ENCODE measurements around the gene NTRK2. TPM values are rescaled to one million over a fixed set of nuclear protein-coding genes. Genes with fewer than 3 reads are reported as not detected.

NTRK2 gene
- total and polyA plus RNA-seq, 4 donors = 0.26 to 1.4 (median 0.56) TPM

- H3K36me3 ChIP-seq (ENCODE audit: control insufficient read depth in 4 of 4, insufficient read depth in 3 of 4, low read depth in 1 of 4, low read length in 3 of 4) = no peaks in the 10 kb centered on the region
- H3K27ac ChIP-seq (ENCODE audit: low read depth in 1 of 2, low read length in 2 of 2) = no peak overlapping the region
- no peak overlapping the region for H3K4me3 ChIP-seq (ENCODE audit: low read depth in 1 of 3, low read length in 3 of 3)
- H3K4me1 ChIP-seq (ENCODE audit: control insufficient read depth in 4 of 4, insufficient read depth in 4 of 4, low read length in 3 of 4) = no peaks in the 10 kb centered on the region
- H3K27me3 ChIP-seq (ENCODE audit: control insufficient read depth in 4 of 4, insufficient read depth in 4 of 4, low read length in 3 of 4) = no peaks in the 10 kb centered on the region
- DNase-seq (ENCODE audit: low spot score) = no peak
- 68% methylated on average over 13 of the region's 13 CpGs for WGBS
- H3K9me3 ChIP-seq (ENCODE audit: control insufficient read depth in 4 of 4, low read length in 3 of 4) = no peaks in the 10 kb centered on the region
- H3K9ac ChIP-seq (ENCODE audit: low read depth in 1 of 2, low read length in 2 of 2) = no peak overlapping the region
- TF ChIP-seq FOXA1 (IDR thresholded peaks at IDR 0.05) (no peak), RAD21 (IDR thresholded peaks at IDR 0.05) (no peak), ATF3 (IDR thresholded peaks at IDR 0.05) (no peak), NR2F2 (IDR thresholded peaks at IDR 0.05) (no peak), RXRA (IDR thresholded peaks at IDR 0.05) (no peak), JUND (IDR thresholded peaks at IDR 0.05) (no peak), HNF4G (IDR thresholded peaks at IDR 0.05) (no peak), FOXA2 (IDR thresholded peaks at IDR 0.05) (no peak), CTCF (IDR thresholded peaks at IDR 0.05; ENCODE audit: low read depth, low read length, missing input control) (no peak), SP1 (IDR thresholded peaks at IDR 0.05) (no peak), EGR1 (IDR thresholded peaks at IDR 0.05; ENCODE audit: low read depth in 2 of 2) (no peak), MAX (IDR thresholded peaks at IDR 0.05) (no peak)
Observed at GRCh38 chr9:84893419-84894128, 224.0 kb downstream of the NTRK2 start.

- DNase-seq (ENCODE audit: low spot score) = no peak
- Histone ChIP-seq H3K27me3 (ENCODE audit: control insufficient read depth in 4 of 4, insufficient read depth in 4 of 4, low read length in 3 of 4) (no peaks in the 10 kb centered on the region), H3K9me3 (ENCODE audit: control insufficient read depth in 4 of 4, low read length in 3 of 4) (no peaks in the 10 kb centered on the region), H3K27ac (ENCODE audit: low read depth in 1 of 2, low read length in 2 of 2) (no peak overlapping the region), H3K9ac (ENCODE audit: low read depth in 1 of 2, low read length in 2 of 2) (no peak overlapping the region), H3K4me1 (ENCODE audit: control insufficient read depth in 4 of 4, insufficient read depth in 4 of 4, low read length in 3 of 4) (no peaks in the 10 kb centered on the region), H3K36me3 (ENCODE audit: control insufficient read depth in 4 of 4, insufficient read depth in 3 of 4, low read depth in 1 of 4, low read length in 3 of 4) (no peaks in the 10 kb centered on the region), H3K4me3 (ENCODE audit: low read depth in 1 of 3, low read length in 3 of 3) (no peak overlapping the region)
- 44% methylated on average over 2 of the region's 2 CpGs for WGBS
- TF ChIP-seq EGR1 (IDR thresholded peaks at IDR 0.05; ENCODE audit: low read depth in 2 of 2) (no peak), TAF1 (conservative IDR thresholded peaks at IDR 0.05) (no peak), HNF4A (conservative IDR thresholded peaks at IDR 0.05) (no peak), FOXA2 (IDR thresholded peaks at IDR 0.05) (no peak), RXRA (IDR thresholded peaks at IDR 0.05) (no peak), RAD21 (IDR thresholded peaks at IDR 0.05) (no peak), ZBTB33 (IDR thresholded peaks at IDR 0.05) (no peak)
Observed at GRCh38 chr9:84894859-84895258, 225.3 kb downstream of the NTRK2 start.
